Calu3 (cell line): Measurements from ENCODE around the gene FAM13C. TPM values are rescaled to one million over a fixed set of nuclear protein-coding genes. Genes with fewer than 3 reads are reported as not detected.

Experiments
- BruUV-seq: library from RNA; stranded (reverse); fragments of 400-500 nt; replicated peaks from 2 replicates; lab custom pipeline; 2021; lab: Mats Ljungman, UMichigan
- CTCF ChIA-PET: fragments of 300-600 bp; sonication (Branson Sonifier 250); formaldehyde crosslinking; loops from one replicate; lab custom pipeline; 2022; ENCODE audit warnings: antibody characterized with exemption; lab: Charles Lee
- DNase-seq: peaks from one replicate; pipeline ENCODE4 v3.0.0; 2022
- H3K27ac Mint-ChIP-seq: one replicate; pipeline ENCODE4 v1.8.0; 2022; ENCODE audit warnings: mixed read lengths; ENCODE audit not compliant: unreplicated experiment
- H3K27me3 Mint-ChIP-seq: one replicate; pipeline ENCODE4 v1.8.0; 2022; ENCODE audit warnings: mixed read lengths; ENCODE audit not compliant: unreplicated experiment
- H3K36me3 Mint-ChIP-seq: one replicate; pipeline ENCODE4 v1.8.0; 2022; ENCODE audit warnings: mild to moderate bottlenecking, moderate library complexity, mixed read lengths; ENCODE audit not compliant: insufficient read depth, unreplicated experiment
- H3K4me1 Mint-ChIP-seq: one replicate; pipeline ENCODE4 v1.8.0; 2022; ENCODE audit warnings: mild to moderate bottlenecking, low read depth, mixed read lengths; ENCODE audit not compliant: unreplicated experiment
- H3K4me3 Mint-ChIP-seq: one replicate; pipeline ENCODE4 v1.8.0; 2022; ENCODE audit warnings: mild to moderate bottlenecking, low read depth, moderate library complexity, mixed read lengths; ENCODE audit not compliant: unreplicated experiment
- H3K9me3 Mint-ChIP-seq: one replicate; pipeline ENCODE4 v1.8.0; 2022; ENCODE audit warnings: low read depth, mixed read lengths; ENCODE audit not compliant: unreplicated experiment
- CTCF ChIP-seq: fragments of 200-600 bp; IDR thresholded peaks from one replicate; pipeline ENCODE4 v1.8.0; 2022; ENCODE audit warnings: antibody characterized with exemption; ENCODE audit not compliant: unreplicated experiment
- intact Hi-C: fragments of 100-400 bp; cut with micrococcal nuclease; formaldehyde crosslinking; loops from one replicate; pipeline ENCODE4 v1.10.0; 2022; ENCODE audit not compliant: unreplicated experiment
- total RNA-seq: library from RNA; stranded (reverse); gene quantifications from 2 replicates; pipeline ENCODE4 v1.2.3, GENCODE V29; 2022

Gene FAM13C
- total RNA-seq, 1 experiment from 2014 or later, result not detected

GRCh38 chr10:59304521-59305097 is 57.7 kb downstream of the FAM13C start:
- no peaks in the 10 kb centered on the region for H3K9me3 Mint-ChIP-seq
- no peak for TF ChIP-seq CTCF
- peaks cover 87% of the 10 kb centered on the region for H3K27me3 Mint-ChIP-seq
- H3K4me1 Mint-ChIP-seq, result no peaks in the 10 kb centered on the region
- BruUV-seq, result no TSS peak
- no peak overlapping the region for H3K4me3 Mint-ChIP-seq
- no peak for DNase-seq
- CTCF ChIA-PET, result no interaction called here
- H3K27ac Mint-ChIP-seq, result no peak overlapping the region
- intact Hi-C loops, result no loop called here
- no peaks in the 10 kb centered on the region for H3K36me3 Mint-ChIP-seq

- Mint-ChIP-seq H3K4me3 (no peak overlapping the region), H3K9me3 (no peaks in the 10 kb centered on the region), H3K27me3 (peaks cover 87% of the 10 kb centered on the region), H3K36me3 (no peaks in the 10 kb centered on the region), H3K4me1 (no peaks in the 10 kb centered on the region), H3K27ac (no peak overlapping the region)
- CTCF ChIA-PET, result no interaction called here
- no TSS peak for BruUV-seq
- TF ChIP-seq CTCF, result no peak
- intact Hi-C loops, result no loop called here
- no peak for DNase-seq
These were observed 59.3 kb downstream of the FAM13C start for GRCh38 chr10:59303018-59303417.

GRCh38 chr10:59302381-59302780 is 60.0 kb downstream of the FAM13C start:
- peaks cover 87% of the 10 kb centered on the region for H3K27me3 Mint-ChIP-seq
- CTCF ChIA-PET, result no interaction called here
- no peaks in the 10 kb centered on the region for H3K36me3 Mint-ChIP-seq
- DNase-seq, result no peak
- H3K9me3 Mint-ChIP-seq, result no peaks in the 10 kb centered on the region
- H3K27ac Mint-ChIP-seq, result no peak overlapping the region
- no TSS peak for BruUV-seq
- no peak for TF ChIP-seq CTCF
- intact Hi-C loops, result no loop called here
- no peaks in the 10 kb centered on the region for H3K4me1 Mint-ChIP-seq
- H3K4me3 Mint-ChIP-seq, result no peak overlapping the region

GRCh38 chr10:59301067-59301754 is 61.1 kb downstream of the FAM13C start:
- no TSS peak for BruUV-seq
- Mint-ChIP-seq H3K9me3 (no peaks in the 10 kb centered on the region), H3K4me3 (no peak overlapping the region), H3K27ac (no peak overlapping the region), H3K27me3 (peaks cover 83% of the 10 kb centered on the region), H3K4me1 (no peaks in the 10 kb centered on the region), H3K36me3 (no peaks in the 10 kb centered on the region)
- intact Hi-C loops, result no loop called here
- no peak for DNase-seq
- TF ChIP-seq CTCF, result no peak
- CTCF ChIA-PET, result no interaction called here
